ENCODE data around the gene FICD. TPM values are rescaled to one million over a fixed set of nuclear protein-coding genes. Genes with fewer than 3 reads are reported as not detected.

FICD gene
- total RNA-seq, 2 experiments from 2014 or later = 3.4 to 3.9 TPM

DNA sequence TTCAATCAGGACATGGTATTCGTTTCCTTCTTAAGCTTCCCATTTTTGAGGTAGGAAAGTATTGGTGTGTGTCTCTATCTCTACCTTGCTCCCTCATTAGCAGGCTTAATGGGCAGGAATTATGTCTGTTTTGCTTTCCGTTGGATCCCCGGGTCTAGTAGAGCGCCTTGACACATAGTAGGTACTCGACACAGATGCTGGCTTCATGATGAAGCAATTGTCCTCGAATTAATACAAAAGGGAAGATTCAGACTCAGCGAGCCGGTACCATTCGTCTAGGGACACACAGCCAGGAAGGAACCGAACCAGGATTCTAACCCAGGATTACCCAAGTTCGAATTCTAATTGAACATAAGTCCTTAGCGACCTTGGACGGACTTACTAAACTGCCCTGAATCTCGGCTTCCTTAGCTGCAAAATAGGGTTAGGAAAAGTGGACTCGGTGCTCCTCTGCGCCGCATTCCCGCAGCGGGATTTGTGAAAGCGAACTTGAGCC, 46.8 kb downstream of the FICD start:
- ChIA-PET POLR2A (interaction anchor here (0.6 to 14.9 kb wide), 9 partner anchors 13 to 877 kb away, joined by 3 to 225 read pairs (median 6); partner anchors contain the start of genes FICD and SELPLG), CTCF (interaction anchor here (0.9 to 24.3 kb wide), 9 partner anchors 9 to 241 kb away, joined by 3 to 645 read pairs (median 8); no protein-coding TSS in a partner anchor)
- Mint-ChIP-seq H3K36me3 (ENCODE audit: low read depth) (peaks cover 53% of the 10 kb centered on the region), H3K4me1 (ENCODE audit: low read depth) (peaks cover 55% of the 10 kb centered on the region), H3K4me3 (peak overlapping the region; percentile 99), H3K27ac (peak overlapping the region; percentile 100), H3K27me3 (no peaks in the 10 kb centered on the region), H3K9me3 (no peaks in the 10 kb centered on the region)
- TF ChIP-seq, protein P1, sequence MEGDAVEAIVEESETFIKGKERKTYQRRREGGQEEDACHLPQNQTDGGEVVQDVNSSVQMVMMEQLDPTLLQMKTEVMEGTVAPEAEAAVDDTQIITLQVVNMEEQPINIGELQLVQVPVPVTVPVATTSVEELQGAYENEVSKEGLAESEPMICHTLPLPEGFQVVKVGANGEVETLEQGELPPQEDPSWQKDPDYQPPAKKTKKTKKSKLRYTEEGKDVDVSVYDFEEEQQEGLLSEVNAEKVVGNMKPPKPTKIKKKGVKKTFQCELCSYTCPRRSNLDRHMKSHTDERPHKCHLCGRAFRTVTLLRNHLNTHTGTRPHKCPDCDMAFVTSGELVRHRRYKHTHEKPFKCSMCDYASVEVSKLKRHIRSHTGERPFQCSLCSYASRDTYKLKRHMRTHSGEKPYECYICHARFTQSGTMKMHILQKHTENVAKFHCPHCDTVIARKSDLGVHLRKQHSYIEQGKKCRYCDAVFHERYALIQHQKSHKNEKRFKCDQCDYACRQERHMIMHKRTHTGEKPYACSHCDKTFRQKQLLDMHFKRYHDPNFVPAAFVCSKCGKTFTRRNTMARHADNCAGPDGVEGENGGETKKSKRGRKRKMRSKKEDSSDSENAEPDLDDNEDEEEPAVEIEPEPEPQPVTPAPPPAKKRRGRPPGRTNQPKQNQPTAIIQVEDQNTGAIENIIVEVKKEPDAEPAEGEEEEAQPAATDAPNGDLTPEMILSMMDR (IDR thresholded peaks at IDR 0.05) = no peak
- ATAC-seq (no peak), DNase-seq (no peak)
- intact Hi-C loops (cut with micrococcal nuclease) = loop anchor here (2.0 to 10.0 kb wide), 3 partner anchors 67 to 393 kb away; no protein-coding TSS in a partner anchor

DNA sequence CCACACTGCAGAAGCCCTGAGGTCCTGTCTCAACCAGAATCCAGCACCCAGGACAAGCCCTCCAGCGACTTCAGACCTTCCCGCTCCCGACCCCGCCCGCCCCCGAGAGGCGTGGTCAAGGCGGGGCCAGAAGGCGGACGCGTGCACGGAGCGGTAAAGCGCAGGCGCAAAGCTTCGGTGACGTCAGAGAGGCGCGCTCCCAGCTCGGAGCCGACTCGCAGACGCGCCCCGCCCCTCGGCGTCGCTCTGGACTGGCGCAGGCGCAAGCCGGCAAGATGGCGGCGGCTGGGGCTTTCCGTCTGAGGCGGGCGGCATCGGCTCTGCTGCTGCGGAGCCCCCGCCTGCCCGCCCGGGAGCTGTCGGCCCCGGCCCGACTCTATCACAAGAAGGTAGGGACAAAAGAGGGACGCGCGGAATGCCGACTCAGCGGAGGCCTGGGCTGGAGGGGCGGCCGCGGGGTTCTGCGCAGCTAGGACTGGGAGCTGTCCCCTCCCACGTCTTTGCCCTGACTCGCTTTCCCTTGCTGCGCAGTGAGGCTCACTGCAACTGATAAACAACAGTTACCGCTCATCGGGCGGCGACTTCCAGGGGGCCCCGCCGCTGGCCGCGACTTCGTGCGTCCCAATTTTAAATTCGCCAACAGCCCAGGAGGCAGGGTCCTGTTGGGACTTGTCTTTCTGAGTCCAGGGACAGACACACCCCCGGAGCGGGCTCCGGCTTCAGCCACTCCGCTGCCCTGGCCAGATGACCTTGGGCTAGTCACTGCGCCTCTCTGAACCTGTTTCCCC, 47.5 kb downstream of the FICD start, which contains the start of gene ISCU:
ISCU (plus strand) TSS at position 249 of the 788 bp plus-strand sequence; CDS start at position 276, 27 bp downstream.
- TF ChIP-seq, protein P1 (IDR thresholded peaks at IDR 0.05) = no peak
- POLR2A ChIA-PET = interaction anchor here (0.6 to 14.9 kb wide), 9 partner anchors 13 to 877 kb away, joined by 3 to 225 read pairs (median 6); partner anchors contain the start of genes FICD and SELPLG

DNA sequence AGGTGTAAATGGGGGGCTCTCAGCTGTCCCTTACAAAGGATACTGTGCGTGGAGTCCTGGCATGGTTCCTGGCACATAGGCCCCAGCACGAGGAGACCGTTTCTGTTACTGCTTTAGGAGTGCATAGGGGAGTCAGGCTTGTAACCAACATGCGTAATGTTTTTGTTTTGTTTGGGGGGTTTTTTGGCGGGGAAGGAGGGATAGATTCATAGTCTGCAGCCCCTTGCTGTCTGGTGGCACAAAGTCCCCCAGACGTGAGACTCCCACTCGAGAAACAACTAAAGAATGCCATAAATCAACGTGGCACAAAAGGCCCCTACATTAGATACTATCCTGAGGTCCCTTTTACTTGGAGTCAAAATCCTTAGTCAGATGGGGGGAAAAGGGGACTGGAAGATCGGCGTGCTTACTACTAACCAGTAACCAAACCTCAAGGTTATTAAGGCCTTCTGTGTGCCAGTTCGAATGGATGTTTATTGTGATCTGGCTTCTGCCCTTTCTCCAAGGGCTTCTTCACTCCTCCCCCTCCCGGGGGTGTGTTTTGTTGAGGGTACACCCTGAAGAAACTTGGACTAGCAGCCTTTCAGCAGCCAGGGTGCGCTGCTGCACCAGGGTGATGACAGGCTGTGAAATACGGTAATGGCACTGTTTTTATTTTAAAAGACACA, 48.2 kb downstream of the FICD start:
- Mint-ChIP-seq H3K27ac (peak overlapping the region; percentile 100), H3K9me3 (no peaks in the 10 kb centered on the region), H3K4me1 (ENCODE audit: low read depth) (peaks cover 56% of the 10 kb centered on the region), H3K4me3 (peak overlapping the region; percentile 99), H3K36me3 (ENCODE audit: low read depth) (peaks cover 55% of the 10 kb centered on the region), H3K27me3 (no peaks in the 10 kb centered on the region)
- ChIA-PET POLR2A (interaction anchor here (1.0 to 14.9 kb wide), 4 partner anchors 54 to 67 kb away, joined by 3 to 225 read pairs (median 42); partner anchors contain the start of gene SELPLG), CTCF (interaction anchor here (0.9 to 24.3 kb wide), 13 partner anchors 8 to 388 kb away, joined by 3 to 645 read pairs (median 8); partner anchors contain the start of gene SELPLG)
- intact Hi-C loops (cut with micrococcal nuclease) = loop anchor here (1.0 to 10.0 kb wide), 4 partner anchors 55 to 392 kb away; no protein-coding TSS in a partner anchor
- peak; percentile 60 for ATAC-seq
- TF ChIP-seq, protein P1 (IDR thresholded peaks at IDR 0.05) = peak; percentile 89
- DNase-seq = peak; percentile 96

More for the DNA sequence above, 47.5 kb downstream of the FICD start, which contains the start of gene ISCU:
- DNase-seq = peak; percentile 97
- H3K4me3 Mint-ChIP-seq = peak within 1 kb of the TSS; percentile 99
- intact Hi-C loops (cut with micrococcal nuclease) = loop anchor here (1.0 to 10.0 kb wide), 4 partner anchors 56 to 392 kb away; no protein-coding TSS in a partner anchor
- peak; percentile 76 for ATAC-seq
- peaks cover 56% of the 10 kb centered on the region for H3K36me3 Mint-ChIP-seq (ENCODE audit: low read depth)
- peak within 1 kb of the TSS; percentile 100 for H3K27ac Mint-ChIP-seq
- H3K27me3 Mint-ChIP-seq = no peaks in the 10 kb centered on the region
- H3K4me1 Mint-ChIP-seq (ENCODE audit: low read depth) = peaks cover 55% of the 10 kb centered on the region
- CTCF ChIA-PET = interaction anchor here (0.9 to 24.3 kb wide), 8 partner anchors 9 to 241 kb away, joined by 3 to 645 read pairs (median 6); no protein-coding TSS in a partner anchor
- H3K9me3 Mint-ChIP-seq = no peaks in the 10 kb centered on the region

DNA sequence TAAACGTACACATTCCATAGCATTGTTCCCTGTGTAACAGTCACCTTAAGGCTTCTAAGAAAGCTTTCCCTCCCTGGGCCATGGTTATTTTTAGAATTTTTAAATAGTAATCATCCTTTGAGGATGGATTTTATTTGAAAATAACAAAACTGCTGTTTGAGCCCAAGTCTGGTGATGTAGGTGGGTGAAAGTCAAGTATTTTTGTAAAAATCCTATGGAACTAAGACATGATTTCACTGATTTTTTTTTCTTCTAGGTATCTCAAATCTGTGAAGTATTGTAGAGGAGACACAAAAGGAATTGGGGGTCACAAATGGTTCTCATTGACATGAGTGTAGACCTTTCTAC, 48.7 kb downstream of the FICD start:
- intact Hi-C loops (cut with micrococcal nuclease) = loop anchor here (1.0 to 10.0 kb wide), 4 partner anchors 55 to 391 kb away; no protein-coding TSS in a partner anchor
- peaks cover 57% of the 10 kb centered on the region for H3K36me3 Mint-ChIP-seq (ENCODE audit: low read depth)
- ATAC-seq (no peak), DNase-seq (no peak)
- ChIA-PET CTCF (interaction anchor here (0.9 to 24.3 kb wide), 10 partner anchors 13 to 387 kb away, joined by 3 to 645 read pairs (median 10); partner anchors contain the start of gene SELPLG), POLR2A (interaction anchor here (0.8 to 14.9 kb wide), 4 partner anchors 54 to 242 kb away, joined by 3 to 225 read pairs (median 41); partner anchors contain the start of gene SELPLG)
- peak overlapping the region; percentile 100 for H3K27ac Mint-ChIP-seq
- no peaks in the 10 kb centered on the region for H3K9me3 Mint-ChIP-seq
- TF ChIP-seq, protein P1 (IDR thresholded peaks at IDR 0.05) = peak; percentile 60
- no peaks in the 10 kb centered on the region for H3K27me3 Mint-ChIP-seq
- H3K4me3 Mint-ChIP-seq = peak overlapping the region; percentile 99
- peaks cover 59% of the 10 kb centered on the region for H3K4me1 Mint-ChIP-seq (ENCODE audit: low read depth)
